ENCODE results near the gene VWA5B2.

GRCh38 chr3:184189421-184189820 is 40.0 kb upstream of the VWA5B2 start:
- TF ChIP-seq, protein P1, sequence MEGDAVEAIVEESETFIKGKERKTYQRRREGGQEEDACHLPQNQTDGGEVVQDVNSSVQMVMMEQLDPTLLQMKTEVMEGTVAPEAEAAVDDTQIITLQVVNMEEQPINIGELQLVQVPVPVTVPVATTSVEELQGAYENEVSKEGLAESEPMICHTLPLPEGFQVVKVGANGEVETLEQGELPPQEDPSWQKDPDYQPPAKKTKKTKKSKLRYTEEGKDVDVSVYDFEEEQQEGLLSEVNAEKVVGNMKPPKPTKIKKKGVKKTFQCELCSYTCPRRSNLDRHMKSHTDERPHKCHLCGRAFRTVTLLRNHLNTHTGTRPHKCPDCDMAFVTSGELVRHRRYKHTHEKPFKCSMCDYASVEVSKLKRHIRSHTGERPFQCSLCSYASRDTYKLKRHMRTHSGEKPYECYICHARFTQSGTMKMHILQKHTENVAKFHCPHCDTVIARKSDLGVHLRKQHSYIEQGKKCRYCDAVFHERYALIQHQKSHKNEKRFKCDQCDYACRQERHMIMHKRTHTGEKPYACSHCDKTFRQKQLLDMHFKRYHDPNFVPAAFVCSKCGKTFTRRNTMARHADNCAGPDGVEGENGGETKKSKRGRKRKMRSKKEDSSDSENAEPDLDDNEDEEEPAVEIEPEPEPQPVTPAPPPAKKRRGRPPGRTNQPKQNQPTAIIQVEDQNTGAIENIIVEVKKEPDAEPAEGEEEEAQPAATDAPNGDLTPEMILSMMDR (IDR thresholded peaks at IDR 0.05; ENCODE audit: borderline replicate concordance, extremely low read depth, low read length, poor library complexity, severe bottlenecking): no peak
- no peak for TF ChIP-seq EZH2 (IDR thresholded peaks at IDR 0.05; ENCODE audit: borderline replicate concordance, low read depth, low read length, severe bottlenecking)
